Mesendoderm (in vitro differentiated cells): ENCODE data around the gene TAF12.
"Not testable (repeated sequence)": the region's sequence is repeated elsewhere in the genome, so short reads cannot be mapped to it uniquely, and the experiment has no call there.

Source experiments
- DNase-seq: peaks from one replicate; pipeline ENCODE4 v3.0.0; 2013
- H2AK5ac ChIP-seq: 2 replicates; pipeline ENCODE4 v1.6.1; 2013; ENCODE audit warnings: low read length, inconsistent platforms
- H2BK120ac ChIP-seq: 2 replicates; pipeline ENCODE4 v1.6.1; 2013; ENCODE audit warnings: low read depth, mild to moderate bottlenecking, low read length, moderate library complexity, mixed read lengths
- H2BK15ac ChIP-seq: replicated peaks from 2 replicates; pipeline ENCODE4 v1.6.1; 2013; ENCODE audit warnings: low read depth, mild to moderate bottlenecking, moderate library complexity
- H2BK5ac ChIP-seq: 2 replicates; pipeline ENCODE4 v1.6.1; 2013; ENCODE audit warnings: low read length, inconsistent platforms
- H3K18ac ChIP-seq: 2 replicates; pipeline ENCODE4 v1.6.1; 2013; ENCODE audit warnings: mild to moderate bottlenecking, low read length, mixed read lengths
- H3K23ac ChIP-seq: one replicate; pipeline ENCODE4 v1.6.1; 2013; ENCODE audit warnings: low read length
- H3K27ac ChIP-seq: 2 replicates; pipeline ENCODE4 v1.5.1; 2013; ENCODE audit warnings: low read depth, mild to moderate bottlenecking, inconsistent platforms, low read length, moderate library complexity
- H3K27me3 ChIP-seq: 2 replicates; pipeline ENCODE4 v1.6.1; 2013; ENCODE audit warnings: low read length, control low read depth, mild to moderate bottlenecking, inconsistent platforms; ENCODE audit not compliant: insufficient read depth, poor library complexity
- H3K36me3 ChIP-seq: 2 replicates; pipeline ENCODE4 v1.6.1; 2013; ENCODE audit warnings: low read length, inconsistent platforms; ENCODE audit not compliant: control insufficient read depth, insufficient read depth
- H3K4ac ChIP-seq: one replicate; pipeline ENCODE4 v1.6.1; 2013; ENCODE audit warnings: low read depth, mild to moderate bottlenecking, low read length, moderate library complexity
- H3K4me1 ChIP-seq: 2 replicates; pipeline ENCODE4 v1.6.1; 2013; ENCODE audit warnings: low read depth, low read length, inconsistent platforms; ENCODE audit not compliant: control insufficient read depth
- H3K4me2 ChIP-seq: 2 replicates; pipeline ENCODE4 v1.6.1; 2013; ENCODE audit warnings: low read length
- H3K4me3 ChIP-seq: 2 replicates; pipeline ENCODE4 v1.5.1; 2013; ENCODE audit warnings: mild to moderate bottlenecking, low read length
- H3K56ac ChIP-seq: one replicate; pipeline ENCODE4 v1.6.1; 2013; ENCODE audit warnings: low read length
- H3K79me1 ChIP-seq: 2 replicates; pipeline ENCODE4 v1.6.1; 2013; ENCODE audit warnings: low read length, inconsistent platforms
- H3K79me2 ChIP-seq: 2 replicates; pipeline ENCODE4 v1.6.1; 2013; ENCODE audit warnings: mild to moderate bottlenecking, low read length; ENCODE audit not compliant: control insufficient read depth, insufficient read depth
- H3K9ac ChIP-seq: 2 replicates; pipeline ENCODE4 v1.6.1; 2013; ENCODE audit warnings: low read length, inconsistent platforms
- H4K5ac ChIP-seq: one replicate; pipeline ENCODE4 v1.6.1; 2013; ENCODE audit warnings: low read length
- H4K8ac ChIP-seq: one replicate; pipeline ENCODE4 v1.6.1; 2013; ENCODE audit warnings: low read depth, mild to moderate bottlenecking, control low read depth, low read length, moderate library complexity
- WGBS: extraction: QIAGEN DNeasy Blood & Tissue Kit; methylation state at CpG from one replicate; pipeline ENCODE4 v1.1.7; 2013; ENCODE audit warnings: low lambda C conversion rate, missing lambda C conversion rate; ENCODE audit not compliant: insufficient coverage; ENCODE audit errors: extremely low coverage; 5-methylcytosine and 5-hydroxymethylcytosine counted together

Gene TAF12

DNA sequence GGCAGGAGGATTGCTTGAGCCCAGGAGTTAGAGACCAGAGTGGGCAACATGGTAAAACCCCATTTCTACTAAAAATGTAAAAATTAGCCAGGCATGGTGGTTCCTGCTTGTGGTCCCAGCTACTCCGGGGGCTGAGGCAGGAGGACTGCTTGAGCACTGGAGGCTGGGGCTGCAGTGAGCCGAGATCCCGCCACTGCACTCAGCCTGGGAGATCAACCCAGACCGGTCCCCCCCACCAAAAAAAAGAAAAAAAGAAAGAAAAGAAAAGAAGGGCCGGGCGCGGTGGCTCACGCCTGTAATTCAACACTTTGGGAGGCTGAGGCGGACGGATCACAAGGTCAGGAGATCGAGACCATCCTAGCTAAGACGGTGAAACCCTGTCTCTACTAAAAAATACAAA, 23.9 kb upstream of the TAF12 start:
- Histone ChIP-seq H4K5ac (no peak overlapping the region), H3K4me1 (peaks cover 3% of the 10 kb centered on the region), H3K23ac (no peak overlapping the region), H2AK5ac (no peak overlapping the region), H3K9ac (no peak overlapping the region), H3K79me1 (no peaks in the 10 kb centered on the region), H3K27me3 (no peaks in the 10 kb centered on the region), H2BK120ac (no peak overlapping the region), H3K36me3 (no peaks in the 10 kb centered on the region), H3K56ac (no peak overlapping the region), H3K4me2 (no peak overlapping the region), H3K4ac (no peak overlapping the region), H2BK15ac (no peak overlapping the region), H3K79me2 (peaks cover 12% of the 10 kb centered on the region), H2BK5ac (no peak overlapping the region), H3K4me3 (no peak overlapping the region), H4K8ac (no peak overlapping the region), H3K27ac (no peak overlapping the region), H3K18ac (no peak overlapping the region)
- DNase-seq: no peak
- no CpG with 5 or more reads among the region's 12 CpGs for WGBS

DNA sequence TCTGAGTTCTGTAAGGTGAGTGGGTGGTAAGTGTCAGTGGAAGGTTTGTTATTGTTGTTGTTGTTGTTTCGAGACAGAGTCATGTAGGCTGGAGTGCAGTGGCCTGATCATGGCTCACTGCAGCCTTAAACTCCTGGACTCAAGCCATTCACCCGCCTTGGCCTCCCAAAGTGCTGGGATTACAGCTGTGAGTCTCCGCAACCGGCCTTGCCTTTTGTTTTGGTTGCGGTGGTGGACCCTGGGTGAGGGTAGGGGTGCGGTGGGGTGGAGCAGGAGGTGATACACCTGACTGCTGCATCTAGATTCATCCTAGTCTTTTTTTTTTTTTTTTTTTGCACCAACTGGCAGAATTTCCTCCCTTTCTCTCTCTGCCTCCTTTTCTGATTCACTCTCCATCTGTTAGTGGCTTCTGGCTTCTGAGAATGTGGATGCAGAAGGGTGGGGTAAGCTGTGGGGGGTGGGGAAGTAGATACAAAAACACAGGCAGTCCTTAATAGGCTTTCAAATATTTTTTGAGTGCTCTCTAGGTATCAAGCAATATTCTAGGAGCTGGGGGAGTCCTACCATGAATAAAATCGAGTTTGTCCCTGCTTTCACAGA, 21.1 kb upstream of the TAF12 start:
- Histone ChIP-seq H2AK5ac (no peak overlapping the region), H3K79me1 (no peaks in the 10 kb centered on the region), H3K4me2 (no peak overlapping the region), H4K5ac (no peak overlapping the region), H3K79me2 (no peaks in the 10 kb centered on the region), H3K36me3 (no peaks in the 10 kb centered on the region), H2BK5ac (no peak overlapping the region), H4K8ac (no peak overlapping the region), H3K4me1 (no peaks in the 10 kb centered on the region), H3K27me3 (no peaks in the 10 kb centered on the region), H3K18ac (no peak overlapping the region), H2BK15ac (no peak overlapping the region), H3K27ac (no peak overlapping the region), H3K9ac (no peak overlapping the region), H3K56ac (peak overlapping the region; percentile 25), H3K23ac (no peak overlapping the region), H3K4me3 (no peak overlapping the region), H2BK120ac (no peak overlapping the region), H3K4ac (no peak overlapping the region)
- WGBS: no CpG with 5 or more reads among the region's 7 CpGs
- DNase-seq: no peak

DNA sequence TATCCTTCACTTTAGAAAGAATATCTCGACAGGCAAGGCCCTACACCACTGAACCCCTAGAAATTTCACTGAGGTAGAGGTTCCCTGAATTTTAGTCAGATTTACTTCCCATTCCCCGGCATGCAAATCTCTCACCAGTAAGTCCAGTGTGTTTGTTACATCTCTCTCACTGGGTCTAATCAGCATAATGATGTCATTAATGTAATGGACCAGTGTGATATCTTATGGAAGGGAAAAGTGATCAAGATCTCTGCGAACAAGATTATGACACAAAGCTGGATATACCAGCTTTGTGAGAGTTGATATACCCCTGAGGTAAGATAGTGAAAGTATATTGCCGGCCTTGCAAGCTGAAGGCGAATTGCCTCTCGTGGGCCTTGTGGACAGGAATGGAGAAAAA, 13.5 kb upstream of the TAF12 start:
- H4K8ac ChIP-seq: no peak overlapping the region
- no peak overlapping the region for H3K56ac ChIP-seq
- no peak overlapping the region for H3K4me2 ChIP-seq
- H2BK15ac ChIP-seq: no peak overlapping the region
- no peak overlapping the region for H2BK120ac ChIP-seq
- H2AK5ac ChIP-seq: no peak overlapping the region
- no peaks in the 10 kb centered on the region for H3K27me3 ChIP-seq
- no peak overlapping the region for H3K4ac ChIP-seq
- H2BK5ac ChIP-seq: no peak overlapping the region
- H3K4me3 ChIP-seq: no peak overlapping the region
- H3K36me3 ChIP-seq: no peaks in the 10 kb centered on the region
- H3K79me2 ChIP-seq: no peaks in the 10 kb centered on the region
- no peaks in the 10 kb centered on the region for H3K79me1 ChIP-seq
- no CpG with 5 or more reads among the region's 6 CpGs for WGBS
- no peak overlapping the region for H3K18ac ChIP-seq
- H3K27ac ChIP-seq: no peak overlapping the region
- no peak overlapping the region for H3K23ac ChIP-seq
- H3K4me1 ChIP-seq: no peaks in the 10 kb centered on the region
- DNase-seq: no peak
- H4K5ac ChIP-seq: no peak overlapping the region
- H3K9ac ChIP-seq: no peak overlapping the region

GRCh38 chr1:28655448-28656311, 12.8 kb upstream of the TAF12 start:
- H3K27me3 ChIP-seq, H3K23ac ChIP-seq, H3K9ac ChIP-seq, H3K36me3 ChIP-seq, H3K4me2 ChIP-seq, H2BK120ac ChIP-seq, H2AK5ac ChIP-seq, H3K18ac ChIP-seq, H3K27ac ChIP-seq, H3K79me2 ChIP-seq, H2BK15ac ChIP-seq, DNase-seq, H2BK5ac ChIP-seq, H4K8ac ChIP-seq, H3K56ac ChIP-seq, H3K4me1 ChIP-seq, H3K79me1 ChIP-seq, H3K4me3 ChIP-seq, H3K4ac ChIP-seq, H4K5ac ChIP-seq: not testable (repeated sequence)
- WGBS: no CpG with 5 or more reads among the region's 10 CpGs

DNA sequence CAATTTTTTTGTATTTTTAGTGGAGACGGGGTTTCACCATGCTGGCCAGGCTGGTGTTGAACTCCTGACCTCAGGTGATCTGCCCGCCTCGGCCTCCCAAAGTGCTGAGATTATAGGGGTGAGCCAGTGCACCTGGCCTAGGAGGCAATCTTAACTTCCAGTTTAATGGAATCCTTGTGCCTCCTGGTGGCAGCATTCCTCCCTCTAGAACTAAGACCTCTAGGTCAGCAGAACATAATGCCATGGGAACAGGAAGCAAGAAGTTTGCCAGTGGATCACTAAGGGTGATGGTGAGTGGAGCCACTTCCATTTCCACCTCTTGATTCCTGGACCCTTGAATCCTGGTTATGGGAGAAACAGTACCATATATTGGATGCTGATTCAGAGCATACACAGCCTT, 11.0 kb upstream of the TAF12 start:
- not testable (repeated sequence) for H3K27ac ChIP-seq, H4K8ac ChIP-seq, H3K56ac ChIP-seq, H3K18ac ChIP-seq, H3K9ac ChIP-seq, H3K4me1 ChIP-seq, H3K23ac ChIP-seq, H3K27me3 ChIP-seq, H3K4me2 ChIP-seq, H3K4ac ChIP-seq, H2BK120ac ChIP-seq, H3K79me1 ChIP-seq, H4K5ac ChIP-seq, H3K4me3 ChIP-seq, H2BK5ac ChIP-seq, H3K36me3 ChIP-seq, H2BK15ac ChIP-seq, H2AK5ac ChIP-seq, H3K79me2 ChIP-seq
- DNase-seq: peak; percentile 68
- no CpG with 5 or more reads among the region's 3 CpGs for WGBS
